ENCODE data around the gene VPREB1. TPM values are rescaled to one million over a fixed set of nuclear protein-coding genes. Genes with fewer than 3 reads are reported as not detected.

The VPREB1 gene
- total and polyA plus RNA-seq, 10 donors: 0.22 to 9.6 (median 0.30) TPM; not detected in 7

GRCh38 chr22:22199634-22200033 is 45.0 kb upstream of the VPREB1 start:
- H3K9me3 ChIP-seq: no peaks in the 10 kb centered on the region
- H3K4me1 ChIP-seq: peaks cover 0 to 53% (median 22%) of the 10 kb centered on the region in 6 donors
- DNase-seq: no peak
- H3K27me3 ChIP-seq (replicated peaks in 1 of 7): peaks cover 0 to 46% (median 0%) of the 10 kb centered on the region in 7 donors
- H3K36me3 ChIP-seq: no peaks in the 10 kb centered on the region
- WGBS, 5 donors: 70 to 100% (median 93%) methylated on average over 1 to 2 of the region's 2 CpGs
- no peak overlapping the region for H3K27ac ChIP-seq
- intact Hi-C loops (cut with DNase I; ENCODE audit: low total_unique reads): no loop called here
- TF ChIP-seq POLR2A (IDR thresholded peaks at IDR 0.05) (no peak), POLR2AphosphoS5 (IDR thresholded peaks at IDR 0.05) (no peak)
- TF ChIP-seq, protein P1, sequence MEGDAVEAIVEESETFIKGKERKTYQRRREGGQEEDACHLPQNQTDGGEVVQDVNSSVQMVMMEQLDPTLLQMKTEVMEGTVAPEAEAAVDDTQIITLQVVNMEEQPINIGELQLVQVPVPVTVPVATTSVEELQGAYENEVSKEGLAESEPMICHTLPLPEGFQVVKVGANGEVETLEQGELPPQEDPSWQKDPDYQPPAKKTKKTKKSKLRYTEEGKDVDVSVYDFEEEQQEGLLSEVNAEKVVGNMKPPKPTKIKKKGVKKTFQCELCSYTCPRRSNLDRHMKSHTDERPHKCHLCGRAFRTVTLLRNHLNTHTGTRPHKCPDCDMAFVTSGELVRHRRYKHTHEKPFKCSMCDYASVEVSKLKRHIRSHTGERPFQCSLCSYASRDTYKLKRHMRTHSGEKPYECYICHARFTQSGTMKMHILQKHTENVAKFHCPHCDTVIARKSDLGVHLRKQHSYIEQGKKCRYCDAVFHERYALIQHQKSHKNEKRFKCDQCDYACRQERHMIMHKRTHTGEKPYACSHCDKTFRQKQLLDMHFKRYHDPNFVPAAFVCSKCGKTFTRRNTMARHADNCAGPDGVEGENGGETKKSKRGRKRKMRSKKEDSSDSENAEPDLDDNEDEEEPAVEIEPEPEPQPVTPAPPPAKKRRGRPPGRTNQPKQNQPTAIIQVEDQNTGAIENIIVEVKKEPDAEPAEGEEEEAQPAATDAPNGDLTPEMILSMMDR (IDR thresholded peaks at IDR 0.05 in 8 of 11, conservative IDR thresholded peaks at IDR 0.05 in 3 of 11): no peak
- H3K4me3 ChIP-seq: no peak overlapping the region

GRCh38 chr22:22200569-22201184 is 43.9 kb upstream of the VPREB1 start:
- peaks cover 0 to 43% (median 0%) of the 10 kb centered on the region in 7 donors for H3K27me3 ChIP-seq (replicated peaks in 1 of 7)

GRCh38 chr22:22201185-22201929 is 43.2 kb upstream of the VPREB1 start:
- H3K4me1 ChIP-seq: peaks cover 0 to 48% (median 16%) of the 10 kb centered on the region in 6 donors
- no peaks in the 10 kb centered on the region for H3K9me3 ChIP-seq
- TF ChIP-seq, protein P1 (IDR thresholded peaks at IDR 0.05 in 8 of 11, conservative IDR thresholded peaks at IDR 0.05 in 3 of 11): peak in 9 of 11 experiments; percentile 23 to 72 (median 52)
- TF ChIP-seq POLR2AphosphoS5 (IDR thresholded peaks at IDR 0.05) (peak in 1 of 3 donors; percentile 44), POLR2A (IDR thresholded peaks at IDR 0.05) (no peak)
- H3K4me3 ChIP-seq: peak overlapping the region in 1 of 8 donors; percentile 2
- H3K27ac ChIP-seq: peak overlapping the region in 4 of 8 donors; percentile 35 to 75 (median 49)
- intact Hi-C loops (cut with DNase I; ENCODE audit: low total_unique reads): no loop called here
- no peaks in the 10 kb centered on the region for H3K36me3 ChIP-seq
- WGBS, 5 donors: 39 to 47% (median 44%) methylated on average over 8 to 11 of the region's 11 CpGs
- DNase-seq: peak; percentile 89
- peaks cover 0 to 38% (median 0%) of the 10 kb centered on the region in 7 donors for H3K27me3 ChIP-seq (replicated peaks in 1 of 7)

More at GRCh38 chr22:22200569-22201184, 43.9 kb upstream of the VPREB1 start:
- 48 to 67% (median 60%) methylated on average over 4 of the region's 4 CpGs for WGBS, 5 donors
- TF ChIP-seq POLR2A (IDR thresholded peaks at IDR 0.05) (no peak), POLR2AphosphoS5 (IDR thresholded peaks at IDR 0.05) (no peak)
- TF ChIP-seq, protein P1 (IDR thresholded peaks at IDR 0.05 in 8 of 11, conservative IDR thresholded peaks at IDR 0.05 in 3 of 11): no peak
- no peaks in the 10 kb centered on the region for H3K36me3 ChIP-seq
- no peak for DNase-seq
- H3K4me1 ChIP-seq: peaks cover 0 to 48% (median 19%) of the 10 kb centered on the region in 6 donors
- H3K4me3 ChIP-seq: no peak overlapping the region
- peak overlapping the region in 2 of 8 donors; percentile 48 to 75 for H3K27ac ChIP-seq
- intact Hi-C loops (cut with DNase I; ENCODE audit: low total_unique reads): no loop called here
- no peaks in the 10 kb centered on the region for H3K9me3 ChIP-seq

DNA sequence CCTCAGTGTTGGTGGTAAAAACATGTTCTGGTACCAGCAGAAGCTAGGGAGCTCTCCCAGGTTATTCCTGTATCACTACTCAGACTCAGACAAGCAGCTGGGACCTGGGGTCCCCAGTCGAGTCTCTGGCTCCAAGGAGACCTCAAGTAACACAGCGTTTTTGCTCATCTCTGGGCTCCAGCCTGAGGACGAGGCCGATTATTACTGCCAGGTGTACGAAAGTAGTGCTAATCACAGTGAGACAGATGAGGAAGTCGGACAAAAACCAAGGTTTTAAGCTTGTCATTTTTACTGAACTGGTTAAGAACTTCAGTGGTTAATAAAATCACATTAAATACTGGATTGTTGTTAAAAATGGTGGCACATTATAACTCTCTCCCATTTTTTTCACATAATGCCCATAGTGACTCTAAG is 42.6 kb upstream of the VPREB1 start:
- DNase-seq: no peak
- peaks cover 0 to 48% (median 13%) of the 10 kb centered on the region in 6 donors for H3K4me1 ChIP-seq
- no peak overlapping the region for H3K4me3 ChIP-seq
- TF ChIP-seq, protein P1 (IDR thresholded peaks at IDR 0.05 in 8 of 11, conservative IDR thresholded peaks at IDR 0.05 in 3 of 11): no peak
- TF ChIP-seq POLR2A (IDR thresholded peaks at IDR 0.05) (no peak), POLR2AphosphoS5 (IDR thresholded peaks at IDR 0.05) (no peak)
- WGBS, 5 donors: 34 to 52% (median 46%) methylated on average over 6 of the region's 6 CpGs
- H3K27me3 ChIP-seq (replicated peaks in 1 of 7): peaks cover 0 to 38% (median 0%) of the 10 kb centered on the region in 7 donors
- H3K36me3 ChIP-seq: no peaks in the 10 kb centered on the region
- H3K9me3 ChIP-seq: no peaks in the 10 kb centered on the region
- H3K27ac ChIP-seq: peak overlapping the region in 4 of 8 donors; percentile 35 to 75 (median 49)
- intact Hi-C loops (cut with DNase I; ENCODE audit: low total_unique reads): no loop called here

Data from spleen (tissue), 11 donors.